ENCODE measurements around the gene FADS3.

The FADS3 gene

GRCh38 chr11:61875698-61876097 lies 15.6 kb downstream of the FADS3 start:
- FAIRE-seq: no peak

GRCh38 chr11:61874853-61875252 lies 16.5 kb downstream of the FADS3 start:
- no peak for FAIRE-seq

GRCh38 chr11:61874377-61874809 lies 17.0 kb downstream of the FADS3 start:
- FAIRE-seq: no peak

GRCh38 chr11:61873588-61874376 lies 17.6 kb downstream of the FADS3 start:
- no peak for FAIRE-seq

- no peak for FAIRE-seq
These were observed 18.3 kb downstream of the FADS3 start for GRCh38 chr11:61872935-61873565.

- no peak for FAIRE-seq
These were observed 20.2 kb downstream of the FADS3 start for GRCh38 chr11:61871158-61871597.

GRCh38 chr11:61870541-61871031 lies 20.8 kb downstream of the FADS3 start:
- no peak for FAIRE-seq

- no peak for FAIRE-seq
These were observed 21.5 kb downstream of the FADS3 start for GRCh38 chr11:61869708-61870451.

- FAIRE-seq: no peak
These were observed 22.0 kb downstream of the FADS3 start for GRCh38 chr11:61869429-61869707.

- FAIRE-seq: no peak
These were observed 22.5 kb downstream of the FADS3 start for GRCh38 chr11:61868571-61869428.

GRCh38 chr11:61866958-61867343 lies 24.4 kb downstream of the FADS3 start:
- FAIRE-seq: no peak

- no peak for FAIRE-seq
These were observed 25.0 kb downstream of the FADS3 start for GRCh38 chr11:61866231-61866957.

- no peak for FAIRE-seq
These were observed 26.2 kb downstream of the FADS3 start for GRCh38 chr11:61864814-61865775.

- no peak for FAIRE-seq
These were observed 27.7 kb downstream of the FADS3 start for GRCh38 chr11:61863548-61864081.

GRCh38 chr11:61862714-61863547 lies 28.4 kb downstream of the FADS3 start:
- no peak for FAIRE-seq

- FAIRE-seq: no peak
These were observed 29.7 kb downstream of the FADS3 start for GRCh38 chr11:61861634-61862033.

- FAIRE-seq: no peak
These were observed 31.1 kb downstream of the FADS3 start for GRCh38 chr11:61860054-61860903.

GRCh38 chr11:61855939-61856680 lies 35.2 kb downstream of the FADS3 start:
- FAIRE-seq: no peak

All from endometrium (tissue), 2 donors.